ENCODE results near the gene HNF4A. TPM values are rescaled to one million over a fixed set of nuclear protein-coding genes. Genes with fewer than 3 reads are reported as not detected.

The HNF4A gene
- total and polyA plus RNA-seq, 2 of the 13 experiments (the other 11 are each of a cell fraction or from before 2014, with no cell fraction given), result 80.9 to 169 TPM

DNA sequence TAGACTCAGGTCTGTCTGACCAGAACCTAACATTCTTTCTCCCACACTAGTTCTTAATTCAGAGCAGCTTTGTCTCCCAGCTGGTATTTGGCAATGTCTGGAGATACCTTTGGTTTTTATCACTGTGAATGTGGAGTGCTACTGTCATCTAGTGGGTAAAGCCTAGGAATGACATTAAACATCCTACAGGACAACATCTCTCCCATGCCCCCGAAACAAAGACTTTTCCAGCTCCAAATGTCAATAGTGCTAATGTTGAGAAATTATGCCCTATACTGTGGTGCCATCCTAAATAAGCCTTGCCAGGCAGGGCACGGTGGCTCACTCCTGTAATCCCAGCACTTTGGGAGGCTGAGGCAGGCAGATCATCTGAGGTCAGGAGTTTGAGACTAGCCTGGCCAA lies 116.0 kb downstream of the HNF4A start (continued):
- TF ChIP-seq ATM (IDR thresholded peaks at IDR 0.05; ENCODE audit: borderline replicate concordance) (no peak), SETDB1 (CRISPR knock-in tag; IDR thresholded peaks at IDR 0.05; ENCODE audit: borderline replicate concordance) (no peak), ZNF644 (CRISPR knock-in tag; IDR thresholded peaks at IDR 0.05; ENCODE audit: low read depth) (no peak), ZNF879 (CRISPR knock-in tag; IDR thresholded peaks at IDR 0.05) (no peak), IRF2 (CRISPR knock-in tag; IDR thresholded peaks at IDR 0.05) (peak; percentile 80; the same call in 1 of the 2 replicates), SOX13 (IDR thresholded peaks at IDR 0.05) (no peak), SOX13 (CRISPR knock-in tag; conservative IDR thresholded peaks at IDR 0.05 in 1 of 2, IDR thresholded peaks at IDR 0.05 in 1 of 2) (peak in 1 of 2 experiments; percentile 47; a peak in 1 of 4 replicates), ZNF777 (CRISPR knock-in tag; IDR thresholded peaks at IDR 0.05) (no peak), FOSL2 (CRISPR knock-in tag; IDR thresholded peaks at IDR 0.05) (peak; percentile 28; the same call in 1 of the 2 replicates), HDAC2 (CRISPR knock-in tag; IDR thresholded peaks at IDR 0.05) (peak; percentile 61; the same call in 1 of the 2 replicates), ZFP62 (CRISPR knock-in tag; IDR thresholded peaks at IDR 0.05) (no peak), SALL1 (CRISPR knock-in tag; IDR thresholded peaks at IDR 0.05) (peak; percentile 15; the same call in 1 of the 2 replicates), MIXL1 (CRISPR knock-in tag; IDR thresholded peaks at IDR 0.05) (peak; percentile 96), XBP1 (CRISPR knock-in tag; IDR thresholded peaks at IDR 0.05) (no peak), ZNF24 (IDR thresholded peaks at IDR 0.05) (0 out of 2 replicates have a peak, but pooled peaks have one; percentile 40), IKZF1 (IDR thresholded peaks at IDR 0.05) (no peak), SIX4 (CRISPR knock-in tag; IDR thresholded peaks at IDR 0.05) (0 out of 2 replicates have a peak, but pooled peaks have one; percentile 28), MEIS2 (CRISPR knock-in tag; IDR thresholded peaks at IDR 0.05) (peak; percentile 37; the same call in 1 of the 2 replicates), HOXA5 (CRISPR knock-in tag; IDR thresholded peaks at IDR 0.05) (0 out of 2 replicates have a peak, but pooled peaks have one; percentile 40), KLF16 (CRISPR knock-in tag; IDR thresholded peaks at IDR 0.05) (0 out of 4 replicates have a peak, but pooled peaks of 1 of the 2 experiments have one; percentile 70)
- TF ChIP-seq, protein P1, sequence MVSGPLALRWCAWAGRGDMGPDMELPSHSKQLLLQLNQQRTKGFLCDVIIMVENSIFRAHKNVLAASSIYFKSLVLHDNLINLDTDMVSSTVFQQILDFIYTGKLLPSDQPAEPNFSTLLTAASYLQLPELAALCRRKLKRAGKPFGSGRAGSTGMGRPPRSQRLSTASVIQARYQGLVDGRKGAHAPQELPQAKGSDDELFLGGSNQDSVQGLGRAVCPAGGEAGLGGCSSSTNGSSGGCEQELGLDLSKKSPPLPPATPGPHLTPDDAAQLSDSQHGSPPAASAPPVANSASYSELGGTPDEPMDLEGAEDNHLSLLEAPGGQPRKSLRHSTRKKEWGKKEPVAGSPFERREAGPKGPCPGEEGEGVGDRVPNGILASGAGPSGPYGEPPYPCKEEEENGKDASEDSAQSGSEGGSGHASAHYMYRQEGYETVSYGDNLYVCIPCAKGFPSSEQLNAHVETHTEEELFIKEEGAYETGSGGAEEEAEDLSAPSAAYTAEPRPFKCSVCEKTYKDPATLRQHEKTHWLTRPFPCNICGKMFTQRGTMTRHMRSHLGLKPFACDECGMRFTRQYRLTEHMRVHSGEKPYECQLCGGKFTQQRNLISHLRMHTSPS (CRISPR knock-in tag; IDR thresholded peaks at IDR 0.05; ENCODE audit: low read depth), result peak; percentile 46; the same call in 1 of the 2 replicates
- TF ChIP-seq, protein P2, sequence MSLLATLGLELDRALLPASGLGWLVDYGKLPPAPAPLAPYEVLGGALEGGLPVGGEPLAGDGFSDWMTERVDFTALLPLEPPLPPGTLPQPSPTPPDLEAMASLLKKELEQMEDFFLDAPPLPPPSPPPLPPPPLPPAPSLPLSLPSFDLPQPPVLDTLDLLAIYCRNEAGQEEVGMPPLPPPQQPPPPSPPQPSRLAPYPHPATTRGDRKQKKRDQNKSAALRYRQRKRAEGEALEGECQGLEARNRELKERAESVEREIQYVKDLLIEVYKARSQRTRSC (CRISPR knock-in tag; IDR thresholded peaks at IDR 0.05; ENCODE audit: low read depth), result 0 out of 2 replicates have a peak, but pooled peaks have one; percentile 15
- TF ChIP-seq, protein P3, sequence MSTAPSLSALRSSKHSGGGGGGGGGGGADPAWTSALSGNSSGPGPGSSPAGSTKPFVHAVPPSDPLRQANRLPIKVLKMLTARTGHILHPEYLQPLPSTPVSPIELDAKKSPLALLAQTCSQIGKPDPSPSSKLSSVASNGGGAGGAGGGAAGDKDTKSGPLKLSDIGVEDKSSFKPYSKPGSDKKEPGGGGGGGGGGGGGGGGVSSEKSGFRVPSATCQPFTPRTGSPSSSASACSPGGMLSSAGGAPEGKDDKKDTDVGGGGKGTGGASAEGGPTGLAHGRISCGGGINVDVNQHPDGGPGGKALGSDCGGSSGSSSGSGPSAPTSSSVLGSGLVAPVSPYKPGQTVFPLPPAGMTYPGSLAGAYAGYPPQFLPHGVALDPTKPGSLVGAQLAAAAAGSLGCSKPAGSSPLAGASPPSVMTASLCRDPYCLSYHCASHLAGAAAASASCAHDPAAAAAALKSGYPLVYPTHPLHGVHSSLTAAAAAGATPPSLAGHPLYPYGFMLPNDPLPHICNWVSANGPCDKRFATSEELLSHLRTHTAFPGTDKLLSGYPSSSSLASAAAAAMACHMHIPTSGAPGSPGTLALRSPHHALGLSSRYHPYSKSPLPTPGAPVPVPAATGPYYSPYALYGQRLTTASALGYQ (CRISPR knock-in tag; IDR thresholded peaks at IDR 0.05), result no peak
- TF ChIP-seq, protein P4, sequence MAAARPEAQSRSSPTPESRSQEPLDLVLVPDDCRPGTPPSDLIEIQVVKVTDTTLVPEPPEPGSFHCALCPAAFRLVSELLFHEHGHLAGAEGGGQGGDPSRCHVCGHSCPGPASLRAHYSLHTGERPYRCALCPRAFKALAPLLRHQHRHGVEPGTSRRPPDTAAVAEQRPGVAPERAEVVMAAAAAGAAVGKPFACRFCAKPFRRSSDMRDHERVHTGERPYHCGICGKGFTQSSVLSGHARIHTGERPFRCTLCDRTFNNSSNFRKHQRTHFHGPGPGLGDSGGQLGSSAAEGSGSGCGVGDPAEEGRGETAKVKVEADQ (CRISPR knock-in tag; IDR thresholded peaks at IDR 0.05; ENCODE audit: borderline replicate concordance), result no peak
- TF ChIP-seq, protein P5, sequence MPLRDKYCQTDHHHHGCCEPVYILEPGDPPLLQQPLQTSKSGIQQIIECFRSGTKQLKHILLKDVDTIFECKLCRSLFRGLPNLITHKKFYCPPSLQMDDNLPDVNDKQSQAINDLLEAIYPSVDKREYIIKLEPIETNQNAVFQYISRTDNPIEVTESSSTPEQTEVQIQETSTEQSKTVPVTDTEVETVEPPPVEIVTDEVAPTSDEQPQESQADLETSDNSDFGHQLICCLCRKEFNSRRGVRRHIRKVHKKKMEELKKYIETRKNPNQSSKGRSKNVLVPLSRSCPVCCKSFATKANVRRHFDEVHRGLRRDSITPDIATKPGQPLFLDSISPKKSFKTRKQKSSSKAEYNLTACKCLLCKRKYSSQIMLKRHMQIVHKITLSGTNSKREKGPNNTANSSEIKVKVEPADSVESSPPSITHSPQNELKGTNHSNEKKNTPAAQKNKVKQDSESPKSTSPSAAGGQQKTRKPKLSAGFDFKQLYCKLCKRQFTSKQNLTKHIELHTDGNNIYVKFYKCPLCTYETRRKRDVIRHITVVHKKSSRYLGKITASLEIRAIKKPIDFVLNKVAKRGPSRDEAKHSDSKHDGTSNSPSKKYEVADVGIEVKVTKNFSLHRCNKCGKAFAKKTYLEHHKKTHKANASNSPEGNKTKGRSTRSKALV (CRISPR knock-in tag; IDR thresholded peaks at IDR 0.05), result no peak
